Loucy (cell line): ENCODE measurements around the gene PTGES2.

ENCODE experiments used
- H2AFZ ChIP-seq: fragments of 200-600 bp; sonication (generic); 2 replicates; pipeline ENCODE4 v1.6.0; 2016; ENCODE audit warnings: antibody characterized with exemption, mild to moderate bottlenecking, low read length, moderate library complexity
- H3F3A ChIP-seq: fragments of 200-600 bp; 2 replicates; pipeline ENCODE4 v1.6.0; 2016; ENCODE audit warnings: antibody characterized with exemption, low read depth, mild to moderate bottlenecking
- H3K27me3 ChIP-seq: fragments of 200-600 bp; sonication (generic); 2 replicates; pipeline ENCODE4 v1.6.1; 2014; ENCODE audit warnings: low read length, mild to moderate bottlenecking; ENCODE audit not compliant: insufficient read depth, poor library complexity, severe bottlenecking
- H3K36me3 ChIP-seq: fragments of 200-600 bp; sonication (generic); 2 replicates; pipeline ENCODE4 v1.6.1; 2016; ENCODE audit warnings: low read length; ENCODE audit not compliant: insufficient read depth
- H3K4me1 ChIP-seq: fragments of 200-600 bp; sonication (generic); 2 replicates; pipeline ENCODE4 v1.5.1; 2014; ENCODE audit warnings: low read length, mild to moderate bottlenecking; ENCODE audit not compliant: insufficient read depth, poor library complexity, severe bottlenecking
- H3K4me2 ChIP-seq: fragments of 200-600 bp; sonication (generic); 2 replicates; pipeline ENCODE4 v1.6.0; 2014; ENCODE audit warnings: antibody characterized with exemption, low read length, low read depth, mild to moderate bottlenecking; ENCODE audit not compliant: poor library complexity, severe bottlenecking
- H3K4me3 ChIP-seq: fragments of 200-600 bp; sonication (generic); 2 replicates; pipeline ENCODE4 v1.5.1; 2014; ENCODE audit warnings: low read length, mild to moderate bottlenecking, mixed read lengths; ENCODE audit not compliant: poor library complexity, severe bottlenecking
- H3K79me2 ChIP-seq: fragments of 200-600 bp; sonication (generic); 2 replicates; pipeline ENCODE4 v1.6.1; 2014; ENCODE audit warnings: low read length; ENCODE audit not compliant: insufficient read depth
- H3K9ac ChIP-seq: fragments of 200-600 bp; sonication (generic); 2 replicates; pipeline ENCODE4 v1.6.0; 2014; ENCODE audit warnings: mild to moderate bottlenecking, low read depth, low read length, moderate library complexity; ENCODE audit not compliant: poor library complexity, severe bottlenecking
- H3K9me2 ChIP-seq: fragments of 200-600 bp; sonication (generic); replicated peaks from 2 replicates; pipeline ENCODE4 v1.6.1; 2016; ENCODE audit warnings: low read depth, low read length, mixed read lengths
- H3K9me3 ChIP-seq: fragments of 200-600 bp; sonication (generic); 2 replicates; pipeline ENCODE4 v1.6.1; 2014; ENCODE audit warnings: mild to moderate bottlenecking, antibody characterized with exemption, low read length, low read depth; ENCODE audit not compliant: insufficient read depth
- H4K20me1 ChIP-seq: fragments of 200-600 bp; sonication (generic); 2 replicates; pipeline ENCODE4 v1.6.0; 2014; ENCODE audit warnings: antibody characterized with exemption, low read length, mild to moderate bottlenecking; ENCODE audit not compliant: insufficient read depth, poor library complexity, severe bottlenecking
- CTCF ChIP-seq: fragments of 200-600 bp; sonication (generic); conservative IDR thresholded peaks from 2 replicates; pipeline ENCODE4 v1.5.1; 2014; ENCODE audit warnings: mild to moderate bottlenecking, antibody characterized with exemption, low read length
- EZH2phosphoT487 ChIP-seq: fragments of 200-600 bp; IDR thresholded peaks from 2 replicates; pipeline ENCODE4 v1.6.1; 2018; ENCODE audit warnings: antibody characterized with exemption, mild to moderate bottlenecking, moderate library complexity, borderline replicate concordance

Gene PTGES2

GRCh38 chr9:128109050-128109709 is 18.3 kb downstream of the PTGES2 start:
- H3K9ac ChIP-seq = no peak overlapping the region
- H3K36me3 ChIP-seq = peaks cover 45% of the 10 kb centered on the region; the same call in 1 of the 2 replicates
- no peak overlapping the region for H3K4me2 ChIP-seq
- H3K27me3 ChIP-seq = no peaks in the 10 kb centered on the region
- no peaks in the 10 kb centered on the region for H3F3A ChIP-seq
- TF ChIP-seq CTCF = no peak
- no peak for TF ChIP-seq EZH2phosphoT487
- H3K9me3 ChIP-seq = no peaks in the 10 kb centered on the region
- no peaks in the 10 kb centered on the region for H3K4me1 ChIP-seq
- H4K20me1 ChIP-seq = no peaks in the 10 kb centered on the region
- no peaks in the 10 kb centered on the region for H3K9me2 ChIP-seq
- H3K4me3 ChIP-seq = no peak overlapping the region
- H3K79me2 ChIP-seq = no peaks in the 10 kb centered on the region
- H2AFZ ChIP-seq = no peak overlapping the region

- Histone ChIP-seq H3K36me3 (peaks cover 53% of the 10 kb centered on the region; the same call in 1 of the 2 replicates), H3K27me3 (no peaks in the 10 kb centered on the region), H3K4me3 (no peak overlapping the region), H3K4me1 (no peaks in the 10 kb centered on the region), H3K79me2 (no peaks in the 10 kb centered on the region), H3K4me2 (no peak overlapping the region), H3K9me3 (no peaks in the 10 kb centered on the region), H2AFZ (no peak overlapping the region), H3K9ac (no peak overlapping the region), H4K20me1 (no peaks in the 10 kb centered on the region), H3K9me2 (no peaks in the 10 kb centered on the region), H3F3A (no peaks in the 10 kb centered on the region)
- TF ChIP-seq EZH2phosphoT487 = no peak
- TF ChIP-seq CTCF = no peak
Observed at GRCh38 chr9:128108269-128109049, 19.1 kb downstream of the PTGES2 start.

- Histone ChIP-seq H3K4me3 (no peak overlapping the region), H3K9me3 (no peaks in the 10 kb centered on the region), H3F3A (no peaks in the 10 kb centered on the region), H3K4me2 (no peak overlapping the region), H3K79me2 (no peaks in the 10 kb centered on the region), H3K4me1 (no peaks in the 10 kb centered on the region), H4K20me1 (no peaks in the 10 kb centered on the region), H3K36me3 (peaks cover 60% of the 10 kb centered on the region; the same call in 1 of the 2 replicates), H3K9me2 (no peaks in the 10 kb centered on the region), H3K27me3 (no peaks in the 10 kb centered on the region), H3K9ac (no peak overlapping the region), H2AFZ (no peak overlapping the region)
- TF ChIP-seq EZH2phosphoT487 = no peak
- no peak for TF ChIP-seq CTCF
Observed at GRCh38 chr9:128107468-128108268, 19.9 kb downstream of the PTGES2 start.
